Limb (tissue), 2 donors: ENCODE measurements around the gene USP40.
A peak's percentile ranks its signal among the peaks of the same experiment; 100 is the strongest.
"Not testable (repeated sequence)": the region's sequence is repeated elsewhere in the genome, so short reads cannot be mapped to it uniquely, and the experiment has no call there.

Source experiments
- DNase-seq, 2 donors: peaks; one replicate each; pipeline ENCODE4 v3.0.0-alpha.2; 2016; ENCODE audit errors: extremely low spot score in 2 of 2

The USP40 gene, protein sequence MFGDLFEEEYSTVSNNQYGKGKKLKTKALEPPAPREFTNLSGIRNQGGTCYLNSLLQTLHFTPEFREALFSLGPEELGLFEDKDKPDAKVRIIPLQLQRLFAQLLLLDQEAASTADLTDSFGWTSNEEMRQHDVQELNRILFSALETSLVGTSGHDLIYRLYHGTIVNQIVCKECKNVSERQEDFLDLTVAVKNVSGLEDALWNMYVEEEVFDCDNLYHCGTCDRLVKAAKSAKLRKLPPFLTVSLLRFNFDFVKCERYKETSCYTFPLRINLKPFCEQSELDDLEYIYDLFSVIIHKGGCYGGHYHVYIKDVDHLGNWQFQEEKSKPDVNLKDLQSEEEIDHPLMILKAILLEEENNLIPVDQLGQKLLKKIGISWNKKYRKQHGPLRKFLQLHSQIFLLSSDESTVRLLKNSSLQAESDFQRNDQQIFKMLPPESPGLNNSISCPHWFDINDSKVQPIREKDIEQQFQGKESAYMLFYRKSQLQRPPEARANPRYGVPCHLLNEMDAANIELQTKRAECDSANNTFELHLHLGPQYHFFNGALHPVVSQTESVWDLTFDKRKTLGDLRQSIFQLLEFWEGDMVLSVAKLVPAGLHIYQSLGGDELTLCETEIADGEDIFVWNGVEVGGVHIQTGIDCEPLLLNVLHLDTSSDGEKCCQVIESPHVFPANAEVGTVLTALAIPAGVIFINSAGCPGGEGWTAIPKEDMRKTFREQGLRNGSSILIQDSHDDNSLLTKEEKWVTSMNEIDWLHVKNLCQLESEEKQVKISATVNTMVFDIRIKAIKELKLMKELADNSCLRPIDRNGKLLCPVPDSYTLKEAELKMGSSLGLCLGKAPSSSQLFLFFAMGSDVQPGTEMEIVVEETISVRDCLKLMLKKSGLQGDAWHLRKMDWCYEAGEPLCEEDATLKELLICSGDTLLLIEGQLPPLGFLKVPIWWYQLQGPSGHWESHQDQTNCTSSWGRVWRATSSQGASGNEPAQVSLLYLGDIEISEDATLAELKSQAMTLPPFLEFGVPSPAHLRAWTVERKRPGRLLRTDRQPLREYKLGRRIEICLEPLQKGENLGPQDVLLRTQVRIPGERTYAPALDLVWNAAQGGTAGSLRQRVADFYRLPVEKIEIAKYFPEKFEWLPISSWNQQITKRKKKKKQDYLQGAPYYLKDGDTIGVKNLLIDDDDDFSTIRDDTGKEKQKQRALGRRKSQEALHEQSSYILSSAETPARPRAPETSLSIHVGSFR

DNA sequence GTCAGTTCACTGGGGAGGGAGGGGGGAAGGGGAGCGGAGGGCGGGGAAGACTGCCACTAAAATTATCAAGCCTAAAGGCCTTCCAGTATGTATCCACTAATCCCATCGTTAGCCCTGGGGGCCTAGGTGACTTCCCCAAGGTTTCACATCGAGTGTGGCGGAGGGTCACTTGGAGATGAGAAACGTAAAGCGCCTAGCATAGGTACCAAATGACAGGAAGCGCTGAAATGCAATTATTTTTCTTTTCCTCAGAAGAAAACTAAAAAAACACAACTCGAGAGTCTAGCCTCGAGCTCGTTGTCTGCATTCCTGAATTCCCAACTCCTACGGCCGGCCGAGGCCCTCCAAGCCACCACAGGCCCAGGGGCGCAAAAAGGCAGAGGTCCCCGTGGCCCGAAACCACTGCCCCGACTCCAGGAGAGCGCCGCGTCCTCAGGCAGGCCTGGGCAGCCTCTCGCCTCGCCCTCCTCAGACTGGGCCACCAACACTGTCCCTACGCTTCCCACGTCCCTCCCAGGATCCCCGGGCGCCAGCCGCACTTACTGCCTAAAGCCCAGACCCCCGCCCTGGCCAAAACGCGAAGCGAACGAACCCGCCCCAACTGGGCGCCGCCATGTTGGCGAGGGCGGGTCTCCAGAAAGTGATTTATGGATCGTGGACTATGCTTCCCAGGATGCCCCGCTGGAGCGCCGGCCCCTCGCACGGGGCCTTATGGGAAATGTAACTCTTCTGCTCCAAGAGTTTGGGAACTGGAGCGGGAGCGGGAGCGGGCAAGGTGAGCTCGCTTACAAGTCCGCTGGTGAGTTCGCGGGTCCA lies at the start of gene USP40:
Gene USP40, minus strand, starts transcription at position 642 of the 816 bp plus-strand sequence. CDS start 1,228 bp downstream, outside the sequence.
- DNase-seq = peak; percentile 94 to 96

DNA sequence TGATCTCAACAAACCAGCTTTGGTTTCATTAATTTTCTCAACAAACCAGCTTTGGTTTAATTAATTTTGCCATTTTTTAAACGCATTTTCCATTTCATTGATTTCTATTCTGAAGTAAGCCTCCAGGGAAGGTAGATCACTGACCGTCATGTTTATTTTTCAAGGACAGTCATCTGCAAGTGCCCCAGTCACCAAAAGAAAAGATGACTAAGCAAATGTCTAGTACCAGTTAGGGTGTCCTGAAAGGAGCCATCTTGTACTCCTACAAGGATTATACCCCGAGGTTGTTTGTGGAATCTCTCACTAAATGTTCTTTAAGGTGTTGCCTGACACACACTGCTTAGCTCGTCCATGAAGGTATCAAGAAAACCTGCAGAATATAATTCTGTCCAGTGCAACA lies 44.7 kb upstream of the USP40 start:
- DNase-seq = no peak

DNA sequence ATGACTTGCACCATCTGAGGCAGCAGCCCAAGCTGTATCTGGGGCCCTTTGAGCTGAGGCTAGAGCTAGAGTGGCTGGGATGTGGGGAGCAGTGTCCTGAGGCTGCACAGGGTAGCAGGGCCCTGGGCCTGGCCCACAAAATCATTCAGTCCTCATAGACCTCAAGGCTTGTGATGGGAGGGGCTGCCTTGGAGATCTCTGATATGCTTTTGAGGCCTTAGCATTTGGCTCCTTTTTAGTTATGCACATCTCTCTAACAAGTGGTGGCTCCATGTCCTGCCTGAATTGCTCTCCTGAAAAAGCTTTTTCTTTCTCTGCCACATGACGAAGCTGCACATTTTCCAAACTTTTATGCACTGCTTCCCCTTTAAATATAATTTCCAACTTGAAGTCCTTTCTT lies 39.1 kb upstream of the USP40 start:
- no peak for DNase-seq

DNA sequence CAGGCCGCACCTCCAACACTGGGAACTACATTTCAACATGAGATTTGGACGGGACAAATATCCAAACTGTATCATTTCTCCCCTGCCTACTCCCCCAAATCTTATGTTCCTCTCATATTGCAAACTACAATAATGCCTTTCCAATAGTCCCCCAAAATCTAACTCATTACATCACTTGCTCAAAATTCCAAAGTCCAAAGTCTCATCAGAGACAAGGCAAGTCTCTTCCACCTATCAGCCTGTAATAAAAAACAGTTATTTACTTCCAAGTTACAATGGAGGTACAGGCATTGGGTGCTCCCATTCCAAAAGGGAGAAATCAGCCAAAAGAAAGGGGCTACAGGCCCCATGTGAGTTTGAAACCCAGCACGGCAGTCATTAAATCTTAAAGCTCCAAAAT lies 38.2 kb upstream of the USP40 start:
- DNase-seq = no peak

DNA sequence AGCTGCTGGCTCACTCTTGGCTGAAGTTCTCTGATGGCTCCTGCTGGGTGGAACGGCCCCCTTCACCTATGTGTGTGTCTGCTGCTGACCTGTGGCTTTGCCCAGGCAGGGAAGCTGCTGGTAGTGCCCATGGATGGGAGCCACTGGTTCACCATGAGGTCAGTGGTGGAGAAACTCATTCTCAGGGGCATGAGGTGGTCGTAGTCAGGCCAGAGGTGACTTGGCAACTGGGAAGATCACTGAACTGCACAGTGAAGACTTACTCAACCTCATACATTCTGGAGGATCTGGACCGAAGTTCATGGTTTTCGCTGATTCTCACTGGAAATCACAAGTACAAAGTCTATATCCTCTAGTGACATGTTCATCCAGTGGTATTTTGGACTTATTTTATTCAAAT lies 36.9 kb upstream of the USP40 start:
- DNase-seq = no peak

- no peak for DNase-seq
Observed at GRCh38 chr2:233602076-233602475, 35.5 kb upstream of the USP40 start.

- DNase-seq = no peak
Observed at GRCh38 chr2:233600386-233600785, 33.8 kb upstream of the USP40 start.

GRCh38 chr2:233598952-233599351 lies 32.4 kb upstream of the USP40 start:
- no peak for DNase-seq

- no peak for DNase-seq
Observed at GRCh38 chr2:233597522-233597921, 30.9 kb upstream of the USP40 start.

- no peak for DNase-seq
Observed at GRCh38 chr2:233593201-233593600, 26.6 kb upstream of the USP40 start.

- not testable (repeated sequence) for DNase-seq
Observed at GRCh38 chr2:233592706-233593105, 26.1 kb upstream of the USP40 start.

DNA sequence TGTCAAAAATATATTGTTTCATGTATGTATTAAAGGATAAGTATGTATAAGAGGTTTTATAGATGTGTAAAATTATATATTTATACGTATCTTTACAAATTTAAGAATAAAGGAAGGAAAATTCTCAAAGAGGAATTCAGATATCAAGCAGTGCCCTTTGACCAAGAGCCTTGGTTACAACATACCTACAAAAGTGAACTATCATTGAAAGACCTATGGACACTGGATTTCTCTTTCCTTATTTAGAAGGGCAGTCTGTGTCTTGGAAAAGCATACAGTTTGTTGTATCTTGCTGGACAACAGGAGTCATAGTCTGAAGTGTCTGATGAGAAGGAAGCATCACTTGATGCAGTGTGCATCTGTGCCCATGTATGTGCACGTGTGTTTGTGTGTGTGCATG lies 21.8 kb upstream of the USP40 start:
- no peak for DNase-seq

GRCh38 chr2:233584210-233584609 lies 17.6 kb upstream of the USP40 start:
- no peak for DNase-seq

DNA sequence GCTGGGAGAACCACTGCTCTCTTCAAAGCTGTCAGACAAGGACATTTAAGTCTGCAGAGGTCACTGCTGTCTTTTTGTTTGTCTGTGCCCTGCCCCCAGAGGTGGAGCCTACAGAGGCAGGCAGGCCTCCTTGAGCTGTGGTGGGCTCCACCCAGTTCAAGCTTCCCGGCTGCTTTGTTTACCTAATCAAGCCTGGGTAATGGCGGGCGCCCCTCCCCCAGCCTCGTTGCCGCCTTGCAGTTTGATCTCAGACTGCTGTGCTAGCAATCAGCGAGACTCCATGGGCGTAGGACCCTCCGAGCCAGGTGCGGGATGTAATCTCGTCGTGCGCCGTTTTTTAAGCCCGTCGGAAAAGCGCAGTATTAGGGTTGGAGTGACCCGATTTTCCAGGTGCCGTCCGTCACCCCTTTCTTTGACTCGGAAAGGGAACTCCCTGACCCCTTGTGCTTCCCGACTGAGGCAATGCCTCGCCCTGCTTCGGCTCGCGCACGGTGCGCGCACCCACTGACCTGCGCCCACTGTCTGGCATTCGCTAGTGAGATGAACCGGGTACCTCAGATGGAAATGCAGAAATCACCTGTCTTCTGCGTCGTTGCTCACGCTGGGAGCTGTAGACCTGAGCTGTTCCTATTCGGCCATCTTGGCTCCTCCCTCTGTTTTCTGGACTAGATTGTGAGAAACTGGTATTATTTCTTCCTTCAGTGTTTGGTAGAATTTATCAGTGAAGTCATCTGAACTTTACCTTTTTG lies 16.8 kb upstream of the USP40 start:
- DNase-seq = not testable (repeated sequence)

DNA sequence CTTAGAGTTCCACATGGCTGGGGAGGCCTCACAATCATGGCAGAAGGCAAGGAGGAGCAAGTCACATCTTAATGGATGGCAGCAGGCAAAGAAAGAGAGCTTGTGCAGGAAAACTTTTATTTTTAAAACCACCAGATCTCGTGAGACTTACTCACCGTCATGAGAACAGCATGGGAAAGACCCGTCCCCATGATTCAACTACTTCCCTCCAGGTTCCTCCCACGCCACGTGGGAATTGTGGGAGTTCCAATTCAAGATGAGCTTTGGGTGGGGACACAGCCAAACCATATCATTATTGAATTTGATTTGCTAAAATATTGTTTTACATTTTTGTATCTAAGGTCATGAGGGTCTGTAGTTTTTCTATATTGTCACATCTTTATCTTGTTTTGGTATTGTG lies 10.8 kb upstream of the USP40 start:
- DNase-seq = not testable (repeated sequence)

DNA sequence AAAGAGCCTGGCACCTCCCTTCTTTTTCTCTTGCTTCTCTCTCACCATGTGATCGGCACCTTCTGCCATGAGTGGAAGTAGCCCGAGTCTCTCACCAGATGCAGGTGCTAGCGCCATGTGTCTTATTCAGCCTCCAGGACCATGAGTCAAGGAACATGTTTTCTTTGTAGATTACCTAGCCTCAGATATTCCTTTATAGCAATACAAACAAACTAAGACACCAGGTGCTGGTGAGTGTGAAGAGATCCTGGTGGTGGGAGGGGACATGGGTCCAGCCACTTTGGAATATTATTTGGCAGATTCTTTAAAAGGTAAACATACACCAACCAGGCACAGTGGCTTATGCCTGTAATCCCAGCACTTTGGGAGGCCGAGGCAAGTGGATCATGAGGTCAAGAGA lies 5.9 kb upstream of the USP40 start:
- DNase-seq = no peak

DNA sequence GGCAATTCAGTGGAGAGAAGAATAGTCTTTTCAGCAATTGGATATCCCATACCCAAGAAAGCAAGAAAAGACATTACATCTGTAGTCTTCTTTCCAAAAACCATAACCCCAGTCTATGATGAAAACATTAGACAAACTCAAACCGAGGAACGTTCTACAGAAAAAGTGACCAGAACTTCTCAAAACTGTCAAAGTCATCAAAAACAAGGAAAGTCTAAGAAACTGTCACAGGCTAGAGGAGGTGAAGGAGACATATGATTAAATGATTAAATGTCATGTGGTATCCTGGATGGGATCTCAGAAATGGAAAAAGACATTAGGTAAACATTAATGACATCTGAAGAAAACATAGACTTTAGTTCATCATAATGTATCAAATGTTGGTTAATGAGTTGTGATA lies 4.9 kb upstream of the USP40 start:
- DNase-seq = no peak

DNA sequence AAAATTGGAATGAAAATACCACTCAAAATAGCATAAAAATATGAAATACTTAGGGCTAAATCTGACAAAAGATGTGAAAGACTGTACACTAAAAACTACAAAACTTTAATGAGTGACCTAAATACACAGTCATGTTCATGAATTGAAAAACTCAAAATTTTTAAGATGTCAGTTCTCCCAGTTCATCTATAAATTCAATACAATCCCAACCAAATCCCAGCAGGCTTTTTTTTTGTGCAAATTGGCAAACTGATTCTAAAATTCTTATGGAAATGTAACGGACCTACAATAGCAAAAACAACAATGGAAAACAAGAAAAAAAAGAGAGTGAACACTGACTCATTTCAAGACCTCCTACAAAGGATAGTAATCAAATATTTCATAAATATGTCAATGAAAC lies 4.4 kb upstream of the USP40 start:
- DNase-seq = no peak

- no peak for DNase-seq
Observed at GRCh38 chr2:233565685-233566140, 869 bp downstream of the USP40 start.
